GM19395 (cell line): ENCODE data around the gene GP1BA.

Experiments used
- ATAC-seq: cut with Tn5 transposase; IDR thresholded peaks from one replicate; pipeline ENCODE4 v1.9.1; 2021; ENCODE audit warnings: mild to moderate bottlenecking, moderate library complexity; ENCODE audit not compliant: unreplicated experiment

The GP1BA gene

GRCh38 chr17:4949321-4950074 is 17.4 kb downstream of the GP1BA start:
- peak; percentile 35 for ATAC-seq

- no peak for ATAC-seq
These were observed 18.1 kb downstream of the GP1BA start for GRCh38 chr17:4950075-4950745.

- ATAC-seq, result no peak
These were observed 18.7 kb downstream of the GP1BA start, which contains the start of gene ENO3 for GRCh38 chr17:4950746-4951204. Gene ENO3 (plus strand): TSS chr17:4951119. CDS start chr17:4951830, 711 bp downstream.

GRCh38 chr17:4951486-4951885 is 19.4 kb downstream of the GP1BA start:
- no peak for ATAC-seq

GRCh38 chr17:4953451-4953961 is 21.4 kb downstream of the GP1BA start:
- ATAC-seq, result no peak

- no peak for ATAC-seq
These were observed 23.0 kb downstream of the GP1BA start for GRCh38 chr17:4955091-4955490.

GRCh38 chr17:4956493-4957061 is 24.5 kb downstream of the GP1BA start:
- ATAC-seq, result no peak

GRCh38 chr17:4958102-4958501 is 26.0 kb downstream of the GP1BA start:
- no peak for ATAC-seq

- no peak for ATAC-seq
These were observed 27.3 kb downstream of the GP1BA start for GRCh38 chr17:4959261-4959965.

- ATAC-seq, result no peak
These were observed 28.3 kb downstream of the GP1BA start for GRCh38 chr17:4960279-4960922.

GRCh38 chr17:4965311-4965986 is 33.4 kb downstream of the GP1BA start:
- no peak for ATAC-seq

- ATAC-seq, result peak; percentile 83
These were observed 34.9 kb downstream of the GP1BA start for GRCh38 chr17:4966844-4967538.

- peak; percentile 62 for ATAC-seq
These were observed 35.7 kb downstream of the GP1BA start, which contains the start of gene SPAG7 for GRCh38 chr17:4967539-4968485. Gene SPAG7 (minus strand): TSS chr17:4967817. CDS start chr17:4967804, 13 bp downstream.

GRCh38 chr17:4968486-4969046 is 36.5 kb downstream of the GP1BA start:
- no peak for ATAC-seq

GRCh38 chr17:4969047-4969550 is 37.0 kb downstream of the GP1BA start:
- ATAC-seq, result no peak

GRCh38 chr17:4969551-4970173 is 37.6 kb downstream of the GP1BA start:
- no peak for ATAC-seq

- ATAC-seq, result no peak
These were observed 38.2 kb downstream of the GP1BA start for GRCh38 chr17:4970273-4970672.
